ENCODE measurements around the gene PRKAB2.
"Not testable (repeated sequence)": the region's sequence is repeated elsewhere in the genome, so short reads cannot be mapped to it uniquely, and the experiment has no call there.

Gene PRKAB2

DNA sequence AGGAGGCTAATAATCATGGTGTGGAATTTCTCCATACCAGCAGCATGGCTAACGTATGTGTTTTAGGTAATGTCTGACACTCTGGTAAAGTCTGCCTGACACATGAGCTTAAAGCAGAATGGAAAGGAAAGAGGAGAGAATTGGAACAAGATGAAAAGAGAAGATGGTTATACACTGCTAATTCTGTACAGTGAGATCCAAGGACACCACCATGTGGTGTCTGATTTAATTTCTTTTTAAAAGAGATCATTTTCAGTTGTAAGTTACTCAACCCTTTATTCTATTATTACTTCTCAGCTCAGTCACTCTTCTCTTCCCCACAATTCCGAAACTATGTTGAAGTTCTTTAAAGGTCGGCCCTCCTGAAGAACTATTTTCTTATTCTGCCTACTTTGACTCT is 15.6 kb downstream of the PRKAB2 start:
- H3K4me3 ChIP-seq (ENCODE audit: low read depth, low read length) = no peak overlapping the region
- TF ChIP-seq, protein P1, sequence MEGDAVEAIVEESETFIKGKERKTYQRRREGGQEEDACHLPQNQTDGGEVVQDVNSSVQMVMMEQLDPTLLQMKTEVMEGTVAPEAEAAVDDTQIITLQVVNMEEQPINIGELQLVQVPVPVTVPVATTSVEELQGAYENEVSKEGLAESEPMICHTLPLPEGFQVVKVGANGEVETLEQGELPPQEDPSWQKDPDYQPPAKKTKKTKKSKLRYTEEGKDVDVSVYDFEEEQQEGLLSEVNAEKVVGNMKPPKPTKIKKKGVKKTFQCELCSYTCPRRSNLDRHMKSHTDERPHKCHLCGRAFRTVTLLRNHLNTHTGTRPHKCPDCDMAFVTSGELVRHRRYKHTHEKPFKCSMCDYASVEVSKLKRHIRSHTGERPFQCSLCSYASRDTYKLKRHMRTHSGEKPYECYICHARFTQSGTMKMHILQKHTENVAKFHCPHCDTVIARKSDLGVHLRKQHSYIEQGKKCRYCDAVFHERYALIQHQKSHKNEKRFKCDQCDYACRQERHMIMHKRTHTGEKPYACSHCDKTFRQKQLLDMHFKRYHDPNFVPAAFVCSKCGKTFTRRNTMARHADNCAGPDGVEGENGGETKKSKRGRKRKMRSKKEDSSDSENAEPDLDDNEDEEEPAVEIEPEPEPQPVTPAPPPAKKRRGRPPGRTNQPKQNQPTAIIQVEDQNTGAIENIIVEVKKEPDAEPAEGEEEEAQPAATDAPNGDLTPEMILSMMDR (IDR thresholded peaks at IDR 0.05; ENCODE audit: low read depth, low read length) = no peak

DNA sequence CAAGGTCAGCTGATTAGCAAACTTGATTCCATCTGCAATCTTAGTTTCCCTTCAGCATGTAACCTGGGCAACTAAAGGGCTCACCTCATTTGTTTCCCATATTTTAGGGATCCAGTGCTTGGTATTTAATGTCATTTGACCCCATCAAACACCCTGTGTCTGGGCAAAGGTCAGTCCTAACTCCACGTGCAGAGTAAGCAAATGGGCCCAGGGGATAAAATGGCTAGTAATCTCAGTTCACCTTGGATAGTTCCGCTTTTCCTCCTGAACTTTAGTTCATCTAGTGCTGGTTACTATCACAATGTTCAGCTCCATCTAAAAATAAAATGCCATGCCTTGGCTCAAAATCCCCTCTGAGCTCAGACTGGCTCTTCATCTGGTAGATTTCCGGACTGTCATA is 19.5 kb downstream of the PRKAB2 start:
- TF ChIP-seq, protein P1 (IDR thresholded peaks at IDR 0.05; ENCODE audit: low read depth, low read length) = no peak

DNA sequence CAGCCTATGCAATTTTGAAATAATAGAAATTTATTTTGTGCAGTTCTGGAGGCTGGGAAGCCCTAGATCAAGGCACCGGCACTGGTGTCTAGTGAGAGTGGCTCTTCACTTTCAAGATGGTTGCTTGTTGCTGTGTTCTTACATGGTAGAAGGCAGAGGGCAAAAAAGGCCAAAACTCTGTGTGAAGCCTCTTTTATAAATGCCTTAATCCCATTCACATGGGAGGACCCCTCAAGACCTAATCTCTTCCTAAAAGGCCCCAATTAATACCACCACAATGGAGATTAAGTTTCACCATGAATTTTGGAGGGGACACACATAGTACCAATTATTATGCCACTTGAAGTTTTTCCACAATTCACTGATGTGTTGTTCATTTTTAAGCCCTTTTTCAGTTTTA is 21.0 kb downstream of the PRKAB2 start:
- TF ChIP-seq, protein P1 (IDR thresholded peaks at IDR 0.05; ENCODE audit: low read depth, low read length) = no peak
- H3K4me3 ChIP-seq (ENCODE audit: low read depth, low read length) = no peak overlapping the region

More for the DNA sequence above, 19.5 kb downstream of the PRKAB2 start:
- H3K4me3 ChIP-seq (ENCODE audit: low read depth, low read length) = no peak overlapping the region

DNA sequence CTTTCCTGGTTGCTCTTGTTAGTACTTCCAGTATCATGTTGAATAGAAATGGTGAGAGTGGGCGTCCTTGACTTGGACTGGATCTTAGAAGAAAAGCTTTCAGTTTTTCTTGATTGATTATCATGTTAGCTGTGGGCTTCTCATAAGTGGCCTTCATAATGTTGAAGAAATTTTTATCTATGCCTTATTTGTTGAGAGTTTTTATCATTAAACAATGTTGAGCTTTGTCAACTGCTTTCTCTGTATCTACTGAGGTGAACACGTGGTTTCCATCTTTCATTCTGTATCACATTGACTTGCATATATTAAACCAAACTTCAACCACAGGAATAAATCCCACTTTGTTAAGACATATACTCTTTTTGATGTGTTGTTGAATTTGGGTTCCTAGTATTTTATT is 29.4 kb downstream of the PRKAB2 start:
- TF ChIP-seq, protein P1 (IDR thresholded peaks at IDR 0.05; ENCODE audit: low read depth, low read length) = no peak

DNA sequence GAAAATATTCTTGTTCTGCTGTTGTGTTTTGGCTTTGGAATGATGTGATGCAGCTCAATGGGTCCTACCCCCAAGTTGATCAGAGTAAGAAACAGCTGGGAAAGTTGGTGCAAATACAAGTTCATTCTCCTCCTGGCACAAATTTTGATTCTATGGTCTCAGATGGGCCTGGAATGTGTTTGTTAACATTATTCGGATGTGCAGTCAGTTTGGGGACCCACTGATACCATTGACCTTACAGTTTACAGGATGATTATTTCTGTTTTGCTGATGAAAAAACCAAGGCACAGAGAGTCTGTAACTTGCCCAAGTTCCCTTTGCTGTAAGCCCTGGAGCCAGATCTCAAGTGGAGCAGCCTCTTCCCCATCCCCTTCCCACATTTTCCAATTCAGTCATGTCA is 41.5 kb downstream of the PRKAB2 start:
- not testable (repeated sequence) for H3K4me3 ChIP-seq (ENCODE audit: low read depth, low read length)

More for the DNA sequence above, 29.4 kb downstream of the PRKAB2 start:
- H3K4me3 ChIP-seq (ENCODE audit: low read depth, low read length) = no peak overlapping the region

DNA sequence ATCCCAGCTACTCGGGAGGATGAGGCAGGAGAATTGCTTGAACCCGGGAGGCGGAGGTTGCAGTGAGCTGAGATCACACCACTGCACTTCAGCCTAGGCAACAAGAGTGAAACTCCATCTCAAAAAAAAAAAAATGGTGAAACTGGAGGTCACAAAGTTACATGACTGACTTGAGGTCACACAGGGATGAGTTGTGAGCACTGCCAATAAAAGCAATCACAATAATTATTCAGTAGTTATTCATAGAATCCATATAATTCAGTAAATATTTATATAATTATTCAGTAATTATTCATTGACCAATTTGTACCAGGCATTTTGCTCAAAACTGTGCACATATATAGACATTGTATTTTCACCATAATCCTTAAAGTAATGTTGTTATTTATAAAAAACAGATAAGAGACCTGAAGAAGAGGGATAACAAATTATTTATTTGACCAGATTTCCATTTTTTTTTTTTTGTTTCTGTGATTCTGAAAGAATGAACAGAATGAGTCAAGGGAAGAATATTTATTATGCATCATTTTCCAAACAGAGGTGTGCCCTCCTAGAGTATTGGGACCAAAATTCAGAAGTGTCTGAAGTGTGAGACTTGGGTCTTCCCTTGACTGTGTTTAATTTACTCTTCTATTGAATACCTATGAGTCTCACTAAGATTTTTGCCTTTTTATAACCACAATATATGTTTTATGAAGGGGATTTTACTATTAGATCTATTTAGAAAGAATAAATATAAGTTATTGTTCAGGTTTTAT is 43.0 kb downstream of the PRKAB2 start:
- no peak overlapping the region for H3K4me3 ChIP-seq (ENCODE audit: low read depth, low read length)
- TF ChIP-seq, protein P1 (IDR thresholded peaks at IDR 0.05; ENCODE audit: low read depth, low read length) = no peak

DNA sequence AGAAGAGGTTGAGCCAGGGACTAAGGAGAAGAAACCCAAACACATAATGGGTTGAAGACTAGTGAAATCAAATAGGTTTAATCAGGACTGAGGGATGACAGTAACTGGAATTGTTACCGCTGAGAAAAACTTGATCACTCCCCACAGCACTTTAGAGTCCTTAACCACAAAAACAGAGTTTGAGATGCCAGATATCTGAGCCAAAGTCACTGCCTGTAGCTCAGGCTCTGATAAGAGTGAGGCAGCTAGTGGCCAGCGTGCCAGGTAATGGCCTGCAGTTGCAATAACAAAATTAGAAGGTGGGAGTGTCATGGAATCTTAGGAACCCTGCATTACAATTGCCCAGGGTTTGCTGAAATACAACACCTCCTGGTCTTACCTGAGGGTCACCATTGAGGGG is 48.0 kb downstream of the PRKAB2 start:
- no peak overlapping the region for H3K4me3 ChIP-seq (ENCODE audit: low read depth, low read length)

More for the DNA sequence above, 48.0 kb downstream of the PRKAB2 start:
- TF ChIP-seq, protein P1 (IDR thresholded peaks at IDR 0.05; ENCODE audit: low read depth, low read length) = no peak
